Activated CD8-positive, alpha-beta memory T cell treated with anti-CD3 and anti-CD28 coated beads, Interleukin-2, amount 50 U/mL, for 1 hour (primary cell): ENCODE results near the gene TENT5A.

Experiments
- DNase-seq: peaks from one replicate; pipeline ENCODE4 v3.0.0-alpha.2; 2020; ENCODE audit errors: extremely low read depth

TENT5A gene

DNA sequence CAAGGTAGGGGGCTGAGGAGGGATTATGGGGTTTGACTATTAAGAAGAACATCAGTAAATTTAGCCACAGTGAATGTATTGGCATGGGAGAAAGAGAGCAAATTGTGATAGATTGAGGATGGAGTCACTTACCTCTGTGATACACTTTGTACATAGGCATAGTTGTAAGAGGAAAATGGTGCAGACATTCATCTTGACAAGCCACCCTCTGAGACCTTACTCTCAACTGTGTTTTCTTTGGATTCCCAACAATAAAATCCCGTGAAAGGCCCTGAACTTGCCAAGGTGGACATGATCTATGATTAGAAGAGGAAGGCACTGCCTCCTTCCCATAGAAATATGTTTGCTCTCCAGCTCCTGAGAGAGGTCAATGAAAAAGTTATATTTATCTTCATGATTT is 18.6 kb upstream of the TENT5A start:
- DNase-seq: no peak

DNA sequence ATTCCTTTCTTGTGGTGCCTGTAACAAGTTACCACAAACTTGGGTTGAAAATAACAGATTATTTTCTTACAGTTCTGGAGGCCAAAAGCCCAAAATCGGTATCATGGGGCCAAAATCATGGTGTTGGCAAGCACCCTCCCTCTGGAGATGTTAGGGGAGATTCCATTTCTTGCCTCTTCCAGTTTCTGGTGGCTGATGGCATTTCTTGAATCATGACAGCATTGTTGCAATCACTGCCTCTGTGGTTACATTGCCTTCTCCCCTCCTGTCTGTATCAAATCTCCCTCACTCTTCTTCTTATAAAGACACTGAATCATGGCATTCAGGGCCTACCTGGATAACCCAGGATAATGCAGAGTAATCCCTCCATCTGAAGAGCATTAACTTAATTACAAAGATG is 17.9 kb upstream of the TENT5A start:
- no peak for DNase-seq

DNA sequence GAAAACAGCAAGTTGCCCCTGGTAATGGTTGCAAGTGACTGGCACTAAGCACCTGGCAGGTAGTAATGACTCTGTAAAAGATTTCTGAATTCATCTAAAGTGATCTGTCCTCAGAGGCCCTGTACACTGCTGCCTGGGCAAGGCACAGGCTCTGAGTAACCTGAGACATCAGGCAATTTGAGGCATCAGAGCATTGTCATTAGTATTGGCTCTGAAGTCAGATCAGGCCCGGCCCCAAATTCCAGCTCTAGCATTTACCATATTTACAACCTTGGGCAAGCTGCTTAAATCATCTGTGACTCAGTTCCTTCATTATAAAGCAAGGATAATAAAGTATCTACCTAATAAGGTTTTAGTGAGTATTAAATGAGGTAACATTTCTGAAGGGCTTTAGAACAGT is 17.3 kb upstream of the TENT5A start:
- no peak for DNase-seq

DNA sequence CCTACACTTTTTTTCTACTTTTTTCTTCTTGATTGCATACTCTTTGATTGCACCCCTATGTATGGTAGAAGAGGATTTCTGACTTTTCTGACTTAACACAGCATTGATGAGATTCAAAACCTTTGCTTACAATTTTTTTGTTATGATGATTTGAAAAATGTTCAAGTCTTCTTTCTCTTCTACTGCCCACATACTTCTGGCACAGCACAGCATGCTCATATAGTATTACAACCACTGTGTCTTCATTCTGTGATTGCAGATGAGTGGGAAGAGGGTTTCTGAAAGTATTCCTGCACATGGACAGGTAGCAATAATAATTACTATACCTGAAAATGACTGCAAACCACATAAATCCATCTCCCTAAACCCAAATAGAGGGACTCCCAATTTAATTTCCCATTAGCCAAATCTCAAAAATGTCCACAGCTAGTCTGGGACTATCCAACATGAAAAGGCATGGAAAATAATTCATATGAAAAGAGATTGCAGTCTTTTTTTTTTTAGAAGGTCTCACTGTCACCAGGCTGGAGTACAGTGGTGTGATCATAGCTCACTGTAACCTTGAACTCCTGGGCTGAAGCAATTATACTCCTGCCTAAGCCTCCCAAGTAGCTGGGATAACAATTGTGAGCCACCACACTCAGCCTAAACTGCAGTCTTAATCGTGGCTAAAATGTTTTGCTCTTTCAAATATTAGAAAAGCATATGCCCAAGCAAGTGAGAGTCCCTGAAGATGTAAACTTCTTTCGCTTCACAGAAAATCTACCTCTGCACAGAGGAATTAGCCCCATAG is 15.9 kb upstream of the TENT5A start:
- no peak for DNase-seq

DNA sequence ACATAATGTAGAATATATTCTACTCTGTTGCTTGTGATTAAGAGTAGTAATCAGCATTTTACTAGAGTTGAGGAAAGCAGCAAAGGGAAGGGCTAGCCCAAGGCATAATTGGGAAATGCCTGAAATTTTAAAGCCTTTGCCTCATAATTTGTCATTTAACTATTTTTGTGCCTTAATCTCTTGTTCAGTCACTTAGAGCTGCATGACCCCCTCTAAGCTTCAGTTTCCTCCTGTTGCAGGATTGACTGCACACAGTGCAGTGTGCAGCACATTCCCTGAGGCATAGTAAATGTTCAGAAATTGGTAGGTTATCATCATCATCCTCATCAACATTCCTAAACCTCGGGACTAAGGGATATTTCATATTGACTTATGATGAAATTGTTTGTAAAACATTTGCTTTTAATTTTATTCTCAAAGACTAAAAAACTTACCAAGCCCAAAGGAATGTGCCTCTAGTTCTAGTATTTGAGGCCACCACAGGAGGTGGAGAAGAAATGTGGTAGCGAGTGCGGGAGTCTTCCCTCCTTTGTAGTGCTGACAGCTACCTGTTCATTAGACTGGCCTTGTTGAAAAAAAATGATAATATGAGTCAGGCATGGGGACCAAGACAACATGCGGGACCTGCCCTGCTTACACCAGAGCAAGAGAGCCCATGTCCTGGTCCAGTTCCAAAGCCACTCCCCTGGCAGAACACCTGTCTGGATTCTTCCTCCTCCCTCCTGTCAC is 14.8 kb upstream of the TENT5A start:
- DNase-seq: no peak

DNA sequence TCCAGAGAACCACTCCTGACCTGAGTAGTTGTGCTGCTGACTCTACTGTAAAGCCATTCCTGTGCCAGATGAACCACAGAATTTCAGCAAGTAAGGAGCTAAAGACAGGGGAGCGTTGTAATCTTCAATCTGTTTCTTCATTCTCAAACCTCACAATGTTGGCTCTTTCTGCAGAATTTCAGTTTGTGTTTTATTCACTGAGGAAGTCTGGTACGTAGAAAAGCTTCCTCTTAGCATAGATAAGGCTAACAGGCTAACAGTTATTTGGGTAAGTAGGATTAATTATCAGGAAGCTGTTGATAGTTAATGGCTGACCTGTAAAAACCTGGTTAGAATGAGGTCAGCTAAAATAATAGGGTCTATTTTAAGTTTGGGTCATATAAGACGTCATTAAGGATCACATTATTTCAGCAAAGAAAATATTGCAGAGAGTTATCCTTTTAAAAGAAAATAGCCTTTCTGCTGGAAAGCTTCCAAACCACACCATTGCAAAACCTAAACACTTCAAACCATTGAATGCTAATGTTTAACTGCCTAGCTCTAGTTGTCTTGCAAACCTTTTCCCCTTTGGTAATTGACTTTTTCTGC is 14.1 kb upstream of the TENT5A start:
- no peak for DNase-seq

DNA sequence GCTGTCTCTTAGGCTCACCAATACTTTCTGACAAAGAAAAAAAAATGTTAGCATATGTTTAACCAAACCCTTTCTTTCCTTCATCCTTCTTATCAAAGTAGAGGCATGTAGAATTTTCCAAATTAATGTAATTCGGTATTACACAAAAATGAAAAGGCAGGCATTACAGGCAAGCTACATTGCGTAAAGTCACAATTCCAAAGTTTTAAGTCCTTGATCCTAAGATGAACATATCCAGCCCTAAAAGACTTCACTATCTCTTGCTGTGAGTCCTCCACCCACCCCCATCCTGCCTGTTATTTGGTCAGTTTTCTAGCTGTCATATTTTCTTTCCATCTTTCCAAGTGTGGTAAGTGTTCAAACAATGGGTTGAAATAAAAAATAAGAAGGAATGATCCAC is 12.1 kb upstream of the TENT5A start:
- DNase-seq: no peak

DNA sequence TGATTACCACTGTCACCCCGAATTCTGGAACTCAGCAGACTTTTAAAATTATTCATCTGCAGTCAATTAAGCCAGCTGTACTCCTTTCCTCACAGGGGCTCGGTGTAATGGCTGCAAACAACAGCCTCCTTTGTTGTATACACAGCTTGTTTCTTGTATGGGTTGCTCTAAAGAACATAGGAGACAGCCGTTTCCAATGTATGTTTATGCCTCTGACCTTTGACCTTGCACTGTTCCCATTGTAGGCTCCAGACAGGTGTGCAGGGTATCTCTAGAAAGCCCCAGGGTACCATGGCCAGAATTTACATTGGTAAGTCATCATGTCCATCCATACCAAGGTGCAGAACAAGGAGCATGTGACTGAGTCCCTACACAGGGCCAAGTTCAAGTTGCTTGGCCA is 11.5 kb upstream of the TENT5A start:
- no peak for DNase-seq

DNA sequence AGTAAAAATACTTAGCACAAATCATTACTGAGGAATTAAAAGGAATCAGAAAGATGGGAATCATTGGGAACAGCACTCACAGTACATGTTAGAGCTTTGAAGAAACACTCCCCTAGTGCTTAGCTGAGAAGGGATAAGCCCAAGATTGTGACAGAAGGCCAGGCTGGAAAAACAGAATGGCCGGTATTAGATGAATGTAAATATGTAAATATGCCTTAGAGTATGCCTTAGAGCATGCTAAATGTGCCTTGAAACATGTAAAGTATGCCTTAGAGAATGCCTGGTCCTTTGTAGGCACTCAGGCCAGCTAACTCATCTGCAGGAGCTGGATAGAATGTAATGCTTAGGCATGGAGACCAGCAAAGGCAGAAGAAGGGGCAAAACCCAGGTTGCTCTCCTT is 10.6 kb upstream of the TENT5A start:
- no peak for DNase-seq

DNA sequence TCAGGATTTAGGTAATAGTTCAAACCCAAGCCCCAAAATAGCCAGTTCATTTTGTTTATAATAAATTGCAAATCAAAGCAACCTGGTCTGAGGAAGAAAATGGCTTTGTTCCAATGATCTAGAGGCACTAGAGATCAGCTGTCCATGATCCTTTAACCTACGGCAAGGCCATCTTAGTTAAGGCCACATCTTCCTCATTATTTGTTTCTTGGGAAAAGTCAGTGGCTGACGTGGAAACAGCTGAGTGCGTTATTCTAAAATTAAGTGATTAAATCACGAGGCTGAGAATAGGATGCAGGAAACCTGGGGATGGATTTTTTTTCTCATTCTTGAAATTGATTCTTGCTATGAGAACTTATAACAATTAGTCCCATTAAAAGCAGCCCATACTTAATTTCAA is 10.1 kb upstream of the TENT5A start:
- no peak for DNase-seq

DNA sequence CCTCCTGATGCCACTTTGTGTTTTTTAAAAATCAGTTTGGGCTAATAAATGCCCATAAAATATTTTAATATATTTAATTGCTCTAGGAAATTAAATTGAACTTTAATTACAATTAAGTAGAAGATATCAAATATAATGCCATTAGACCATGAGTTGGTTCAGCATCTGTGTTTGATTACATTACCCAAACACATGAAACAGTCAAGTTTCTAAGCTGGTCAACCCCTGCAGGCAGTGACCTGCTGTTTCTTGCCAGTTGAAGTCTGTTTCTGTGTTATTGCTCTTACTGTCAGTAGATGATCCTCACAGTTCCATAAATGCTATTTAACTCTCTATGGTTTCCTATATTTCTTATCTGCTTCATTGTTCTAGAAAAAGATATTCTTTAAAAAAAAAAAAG is 9.7 kb upstream of the TENT5A start:
- no peak for DNase-seq

DNA sequence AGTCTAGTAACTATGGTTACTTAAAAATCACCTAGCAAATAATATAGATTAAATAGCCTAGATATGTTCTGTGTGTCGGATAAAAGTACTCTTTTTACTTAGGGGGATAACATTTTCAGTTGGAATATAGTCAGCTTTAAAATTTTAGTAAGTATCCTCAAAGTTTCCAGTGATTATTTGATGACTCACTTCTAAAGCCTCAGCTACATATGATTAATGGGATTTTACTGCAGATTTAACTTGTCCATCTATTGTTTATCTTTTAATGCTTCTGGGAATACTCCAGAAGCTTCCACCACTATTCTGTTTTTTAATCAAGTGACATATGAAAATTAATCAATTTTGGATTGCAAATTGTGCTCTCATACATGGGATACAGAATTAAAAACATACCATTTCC is 8.7 kb upstream of the TENT5A start:
- DNase-seq: no peak

DNA sequence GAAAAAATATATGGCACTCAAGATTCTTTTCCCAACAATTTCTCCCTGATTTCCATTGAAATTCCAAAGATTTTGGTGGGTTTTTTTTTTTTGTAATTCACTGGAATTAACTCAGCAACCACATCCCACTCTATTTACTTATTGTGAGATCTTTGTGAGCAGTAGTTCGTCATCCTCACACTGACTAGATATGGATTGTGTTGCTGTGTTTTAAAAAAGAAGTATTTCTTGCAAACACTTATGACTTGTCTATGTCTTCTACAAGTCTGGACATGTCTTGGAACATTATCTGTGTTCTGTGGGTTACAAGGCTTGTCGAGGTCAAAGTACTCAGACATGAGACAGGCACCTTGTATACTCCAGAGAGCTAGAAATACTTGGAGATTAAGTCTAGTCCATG is 7.3 kb upstream of the TENT5A start:
- DNase-seq: no peak

DNA sequence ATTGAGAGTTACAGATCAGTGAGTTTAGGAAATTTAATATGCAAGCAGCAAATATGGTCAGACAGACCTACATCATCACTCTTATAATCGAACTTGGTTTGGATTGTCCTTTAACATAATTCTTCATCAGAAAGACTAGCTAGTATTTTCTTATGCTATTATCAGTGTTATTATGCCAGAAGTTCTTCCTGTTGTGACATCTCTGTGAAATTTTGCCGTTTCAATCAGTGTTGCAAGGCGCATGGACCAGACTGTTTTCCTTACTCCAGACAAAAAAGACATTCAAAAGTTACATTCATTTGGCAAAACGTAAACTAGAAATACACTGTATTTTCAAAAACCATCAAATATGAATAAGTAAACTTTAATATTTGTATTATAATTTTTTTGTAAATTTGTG is 5.7 kb upstream of the TENT5A start:
- no peak for DNase-seq

DNA sequence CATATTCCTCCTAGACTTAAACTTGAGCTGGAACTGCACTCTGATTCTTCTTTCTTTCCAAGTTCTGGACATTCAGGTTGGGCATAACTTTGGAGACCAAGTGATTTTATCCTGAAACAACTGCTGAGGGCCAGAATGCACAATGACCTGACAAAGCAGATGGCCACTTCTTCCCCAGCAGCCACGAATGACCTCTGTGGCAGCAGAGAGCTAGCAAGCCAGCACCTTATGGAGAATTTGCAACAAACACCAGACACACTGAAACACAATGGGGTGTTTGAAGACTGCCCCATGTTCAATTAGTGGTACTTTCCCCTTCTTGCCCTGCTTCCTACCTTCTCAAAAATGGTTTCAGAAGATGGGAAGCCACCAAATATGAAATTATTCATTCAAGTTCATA is 4.2 kb upstream of the TENT5A start:
- DNase-seq: no peak

DNA sequence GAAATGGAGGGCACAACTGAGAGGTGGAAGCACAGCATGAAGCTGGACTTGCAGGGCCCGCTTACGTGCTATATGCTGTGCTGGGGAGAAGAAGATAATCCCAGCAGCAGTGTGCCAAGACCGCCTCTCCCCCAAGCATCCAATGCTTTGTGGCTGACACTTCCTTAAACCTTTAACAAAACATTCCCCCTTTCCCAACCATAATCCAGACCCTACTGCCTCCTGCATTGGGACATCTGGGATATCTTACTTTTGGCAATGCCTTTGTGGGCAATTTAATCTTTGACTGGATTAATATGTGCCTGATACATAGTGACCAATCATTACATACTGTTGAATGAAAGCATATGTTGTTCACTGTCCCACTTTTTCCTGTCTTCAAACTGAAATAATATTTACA is 3.1 kb upstream of the TENT5A start:
- DNase-seq: no peak

DNA sequence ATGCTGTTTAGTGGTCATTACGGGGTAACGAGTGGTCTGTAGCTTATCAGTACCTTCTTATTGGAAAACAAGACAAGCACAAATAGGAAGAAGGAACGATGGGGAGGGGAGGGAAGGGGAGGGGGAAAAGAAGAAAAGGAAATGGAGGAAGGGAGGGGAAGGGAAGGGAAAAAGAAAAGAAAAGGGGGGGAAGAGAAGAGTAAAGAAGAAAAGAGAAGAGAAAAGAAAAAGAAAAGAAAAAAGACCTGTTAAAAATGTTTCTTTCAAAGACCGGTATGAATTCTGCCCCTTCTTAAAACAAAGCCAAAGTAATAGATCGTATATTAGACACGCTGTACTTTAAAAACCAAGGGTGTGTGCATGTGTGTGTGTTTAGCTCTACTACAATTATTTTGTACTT is 2.4 kb upstream of the TENT5A start:
- DNase-seq: no peak

DNA sequence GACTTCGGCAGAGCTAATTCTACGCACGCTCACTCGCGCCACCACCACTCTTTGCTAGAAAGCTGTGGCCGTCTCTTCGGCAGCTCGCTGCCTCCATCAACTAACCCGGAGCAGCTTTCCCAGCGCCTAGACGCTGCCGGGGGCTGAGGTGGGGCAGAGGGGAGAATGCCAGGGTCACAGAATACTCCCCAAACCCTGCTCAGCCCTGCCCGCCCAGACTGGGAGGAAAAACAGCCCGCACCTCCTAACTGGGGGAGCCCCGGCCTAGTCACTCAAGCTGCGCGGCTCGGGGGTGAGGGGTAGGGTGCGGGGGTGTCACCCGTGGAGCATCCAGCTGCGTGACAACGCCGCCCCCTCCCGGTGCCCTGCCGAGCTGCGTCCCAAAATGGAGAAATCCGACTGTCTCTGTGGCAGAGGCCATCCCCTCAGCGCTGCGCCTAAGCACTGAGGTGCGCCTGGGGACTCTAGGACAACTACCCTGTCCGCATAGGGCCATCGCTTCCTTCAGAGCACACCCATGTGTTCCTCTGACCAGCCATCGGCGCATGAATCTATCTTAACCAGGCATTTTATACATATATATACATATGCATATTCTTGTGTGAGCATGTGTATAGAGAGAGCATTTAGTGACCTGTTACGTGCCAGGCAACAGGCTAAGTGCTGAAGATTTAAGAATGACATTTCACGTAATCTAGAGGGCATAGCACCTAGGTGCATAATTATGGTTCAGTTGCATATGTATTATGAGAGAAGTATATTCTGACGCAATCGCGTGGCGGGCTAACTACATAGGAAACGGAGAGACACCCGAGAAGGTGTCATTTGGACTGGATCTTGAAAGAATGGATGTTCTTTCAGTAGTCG is 1.5 kb upstream of the TENT5A start:
- peak; percentile 57 for DNase-seq

DNA sequence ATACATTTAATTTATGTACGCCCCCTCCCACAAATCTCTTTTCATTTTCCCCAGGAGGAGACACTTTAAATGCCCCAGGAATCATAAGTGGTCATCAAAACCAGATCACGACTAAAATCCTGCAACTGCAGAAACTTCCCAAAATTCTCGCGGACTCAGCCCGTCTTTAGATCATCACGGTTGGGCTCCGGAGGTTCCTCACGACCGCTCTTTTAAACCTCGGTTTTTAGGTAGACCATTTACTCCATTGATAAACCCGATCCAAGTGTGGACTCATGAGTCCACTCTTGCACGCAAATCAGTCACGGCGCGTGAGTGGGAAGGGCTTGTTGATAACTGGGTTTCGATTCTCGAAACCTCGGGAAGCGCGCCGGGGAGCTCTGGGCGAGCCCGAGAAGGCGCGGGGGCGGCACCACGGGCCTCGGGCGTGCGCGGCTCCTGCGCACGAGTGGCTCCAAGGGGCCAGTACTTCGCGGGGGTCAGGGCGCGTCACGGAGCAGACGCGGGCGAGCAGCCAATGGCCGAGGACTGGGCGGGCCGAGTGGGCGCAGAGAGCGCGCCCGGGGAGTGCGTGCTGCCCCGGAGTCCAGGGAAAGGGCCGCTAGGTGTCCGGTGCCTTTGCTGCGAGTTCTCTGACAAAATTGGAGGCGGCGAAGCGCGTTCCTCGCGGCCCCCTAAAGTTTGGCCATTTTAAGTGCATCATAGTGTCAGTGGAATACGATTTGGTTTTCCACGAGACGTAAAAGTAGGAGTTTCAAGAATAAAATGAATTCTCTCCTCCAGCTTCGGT is 635 bp upstream of the TENT5A start:
- peak; percentile 36 for DNase-seq

DNA sequence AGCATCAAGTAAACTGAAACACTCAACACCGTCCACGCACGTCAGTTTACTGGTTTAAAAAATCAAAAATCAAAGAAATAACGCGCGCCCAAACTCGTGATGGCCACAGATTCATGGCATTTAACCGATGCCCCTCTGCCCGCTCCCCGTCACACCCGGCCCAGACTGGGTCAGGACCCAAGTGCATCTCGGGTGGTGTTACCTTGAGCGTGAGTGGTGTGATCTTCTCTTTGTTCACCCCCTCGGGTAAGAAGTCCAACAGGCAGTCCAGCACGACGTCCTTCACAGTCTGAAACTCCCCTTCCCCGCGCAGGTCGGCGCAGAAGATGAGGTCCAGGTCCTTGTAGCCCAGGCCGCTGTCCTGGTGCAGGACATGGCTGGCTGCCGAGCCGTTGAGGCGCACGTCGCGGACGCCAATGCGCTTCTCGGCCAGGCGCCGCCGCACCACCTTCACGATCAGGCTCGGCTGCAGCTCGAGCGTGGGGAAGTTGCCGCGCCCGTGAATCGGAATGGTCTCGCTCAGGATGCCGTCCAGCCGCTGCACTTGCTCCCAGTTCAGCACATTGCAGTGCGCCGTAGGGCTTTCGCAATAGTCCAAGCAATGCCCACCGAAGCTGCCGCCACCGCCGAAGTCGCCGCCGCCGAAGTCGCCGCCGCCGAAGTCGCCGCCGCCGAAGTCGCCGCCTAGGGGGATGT is 945 bp downstream of the TENT5A start:
- DNase-seq: no peak
